ENCODE data around the gene RAB20.

GRCh38 chr13:110518571-110518970 lies 43.0 kb downstream of the RAB20 start:
- TF ChIP-seq CTCF (IDR thresholded peaks at IDR 0.05) (no peak), EZH2 (IDR thresholded peaks at IDR 0.05; ENCODE audit: borderline replicate concordance, insufficient read depth, low read depth, low read length, poor library complexity, severe bottlenecking) (no peak)
